MV-4-11 (cell line): Measurements from ENCODE around the gene STARD9.
"Not testable (repeated sequence)": the region's sequence is repeated elsewhere in the genome, so short reads cannot be mapped to it uniquely, and the experiment has no call there.

Experiments used
- DNase-seq: peaks from one replicate; lab custom pipeline; 2025; lab: John Stamatoyannopoulos, UW

Gene STARD9

DNA sequence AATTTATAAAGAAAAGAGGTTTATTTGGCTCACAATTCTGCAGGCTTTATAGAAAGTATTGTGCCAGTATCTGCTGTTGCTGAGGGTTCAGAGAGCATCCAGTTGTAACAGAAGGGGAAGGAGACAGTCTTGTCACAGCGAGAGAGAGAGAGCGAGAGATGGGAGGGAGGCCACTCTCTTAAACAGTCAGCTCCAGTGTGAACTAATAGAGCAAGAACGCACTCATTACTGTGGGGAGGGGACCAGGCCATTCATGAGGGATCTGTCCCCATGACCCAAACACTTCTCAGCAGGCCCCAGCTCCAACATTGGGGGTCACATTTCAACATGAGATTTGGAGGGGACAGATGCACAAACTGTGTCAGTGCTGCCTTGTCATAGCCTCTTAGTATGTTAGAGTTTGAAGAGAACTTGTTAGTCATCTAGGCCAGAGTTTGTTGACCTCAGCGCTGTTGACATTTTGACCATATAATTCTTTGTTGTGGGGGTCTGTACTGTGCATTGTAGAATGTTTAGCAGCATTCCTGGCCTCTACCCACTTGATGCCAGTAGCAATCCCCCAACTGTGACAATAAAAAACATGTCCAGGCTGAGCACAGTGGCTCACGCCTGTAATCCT is 15.3 kb downstream of the STARD9 start:
- DNase-seq = no peak

DNA sequence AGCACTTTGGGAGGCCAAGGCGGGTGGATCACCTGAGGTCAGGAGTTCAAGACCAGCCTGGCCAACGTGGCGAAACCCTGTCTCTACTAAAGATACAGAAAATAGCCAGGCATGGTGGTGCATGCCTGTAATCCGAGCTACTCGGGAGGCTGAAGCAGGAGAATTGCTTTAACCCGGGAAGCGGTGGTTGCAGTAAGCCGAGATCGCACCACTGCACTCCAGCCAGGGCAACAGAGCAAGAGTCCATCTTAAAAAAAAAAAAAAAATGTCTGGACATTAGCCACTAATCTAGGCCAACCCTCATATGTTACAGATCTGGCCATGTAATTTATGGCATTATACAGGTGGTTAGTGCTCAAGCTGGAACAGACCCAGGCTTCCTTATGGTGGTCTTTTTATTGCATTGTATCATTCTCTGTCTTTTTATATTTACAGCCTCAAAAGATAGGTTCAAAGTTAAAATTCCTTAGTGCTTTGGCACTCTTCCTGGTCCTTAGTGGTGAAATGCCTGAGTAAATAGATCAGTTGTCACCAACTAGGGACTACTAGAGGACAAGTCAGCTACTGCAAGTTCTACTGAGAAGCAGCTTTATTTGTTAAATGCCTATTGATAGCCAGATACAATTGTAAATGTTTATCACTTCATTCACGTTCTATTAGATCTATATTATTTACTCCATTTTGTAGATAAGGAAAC is 16.0 kb downstream of the STARD9 start:
- DNase-seq = no peak

DNA sequence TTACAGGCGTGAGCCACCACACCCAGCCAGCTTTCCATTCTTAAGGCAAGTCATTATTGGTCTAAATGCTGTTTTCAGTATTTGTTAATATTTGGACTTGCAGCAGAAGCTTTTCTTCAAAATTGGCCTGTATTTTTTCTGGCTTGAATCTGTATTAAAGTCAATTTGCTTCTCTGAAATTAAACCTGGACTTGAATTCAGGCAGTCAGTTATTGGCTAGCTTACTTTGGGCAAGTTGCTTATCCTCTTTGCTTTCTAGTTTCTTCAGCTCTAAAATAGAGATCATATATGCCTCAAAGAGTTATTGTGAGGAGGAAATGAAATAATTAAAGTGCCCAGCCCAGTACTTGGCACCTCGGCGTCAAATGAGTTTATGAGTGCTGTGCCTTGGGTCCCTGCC is 17.3 kb downstream of the STARD9 start:
- no peak for DNase-seq

DNA sequence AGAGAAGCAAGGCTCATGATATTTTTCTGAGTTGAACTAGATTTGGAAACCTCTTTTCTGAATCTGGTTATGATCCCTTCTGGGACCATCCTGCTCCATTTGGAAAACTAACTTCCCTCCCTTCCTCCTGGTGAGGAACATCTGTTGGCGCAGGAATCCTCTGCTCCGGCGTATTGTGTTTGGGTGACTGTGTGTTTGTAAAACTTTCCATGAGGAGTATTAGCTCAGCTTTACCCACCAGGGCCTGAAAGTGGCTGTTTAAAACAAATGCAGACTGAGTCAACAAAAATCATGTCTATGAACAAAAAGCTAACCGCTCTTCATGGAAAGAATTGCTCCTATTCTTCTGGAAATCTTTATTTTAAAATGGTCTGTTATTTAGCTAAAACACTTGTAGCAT is 17.7 kb downstream of the STARD9 start:
- DNase-seq = no peak

DNA sequence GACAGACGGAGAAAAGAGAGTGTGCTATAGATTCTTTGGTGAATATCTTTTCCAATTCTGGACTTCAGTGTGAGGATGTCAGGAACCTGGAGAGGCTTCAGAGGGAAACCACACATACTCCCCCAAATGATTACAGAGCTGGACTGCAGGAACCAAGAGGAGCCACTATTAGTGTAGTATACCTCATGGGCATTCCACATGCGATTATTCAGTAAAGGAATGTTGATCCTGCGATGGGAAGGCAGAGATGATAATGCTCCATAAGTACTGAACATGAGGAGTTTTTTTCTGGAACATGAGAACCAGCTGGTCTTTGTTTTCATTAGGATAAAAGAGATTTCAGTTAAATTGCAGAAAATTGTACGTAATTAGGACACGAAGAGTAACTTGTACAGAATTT is 18.7 kb downstream of the STARD9 start:
- DNase-seq = no peak

DNA sequence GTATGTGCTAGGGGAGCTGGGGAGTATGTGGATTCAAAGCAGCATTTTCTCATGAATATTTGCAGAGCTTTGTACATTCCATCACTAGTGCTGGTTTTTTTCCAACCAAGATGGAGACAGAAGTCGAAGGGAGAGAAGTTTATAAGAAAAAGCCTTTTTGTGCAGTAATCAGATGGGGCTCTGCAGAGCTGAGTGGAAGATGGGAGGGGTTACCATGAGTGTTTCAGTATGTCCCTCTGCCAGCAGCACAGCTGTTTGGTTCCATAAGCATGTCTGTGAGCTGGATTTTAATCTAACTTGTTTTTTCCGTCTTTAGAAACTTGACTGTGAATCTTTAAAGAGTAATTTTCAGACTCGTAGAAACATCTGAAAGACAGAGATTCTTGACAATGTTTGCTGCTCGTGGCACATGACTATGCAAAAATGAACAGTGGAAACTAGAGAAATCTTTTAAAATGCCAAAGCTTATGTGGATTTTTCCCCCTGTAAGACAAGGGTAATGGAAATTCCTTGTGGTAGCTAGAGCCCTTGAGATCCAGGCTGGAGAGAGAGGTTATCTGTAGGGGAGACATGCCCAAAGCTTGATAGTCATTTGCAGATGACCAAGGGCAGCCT is 20.3 kb downstream of the STARD9 start:
- DNase-seq = no peak

DNA sequence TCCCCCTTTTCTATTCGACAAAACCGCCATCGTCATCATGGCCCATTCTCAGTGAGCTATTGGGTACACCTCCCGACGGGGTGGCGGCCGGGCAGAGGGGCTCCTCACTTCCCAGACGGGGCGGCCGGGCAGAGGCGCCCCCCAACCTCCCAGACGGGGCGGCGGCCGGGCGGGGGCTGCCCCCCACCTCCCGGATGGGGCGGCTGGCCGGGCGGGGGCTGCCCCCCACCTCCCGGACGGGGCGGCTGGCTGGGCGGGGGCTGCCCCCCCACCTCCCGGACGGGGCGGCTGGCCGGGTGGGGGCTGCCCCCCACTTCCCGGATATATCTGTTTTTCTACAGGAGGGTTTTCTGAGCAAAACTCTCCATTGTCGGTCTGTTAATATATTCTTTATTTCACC is 25.9 kb downstream of the STARD9 start:
- not testable (repeated sequence) for DNase-seq

DNA sequence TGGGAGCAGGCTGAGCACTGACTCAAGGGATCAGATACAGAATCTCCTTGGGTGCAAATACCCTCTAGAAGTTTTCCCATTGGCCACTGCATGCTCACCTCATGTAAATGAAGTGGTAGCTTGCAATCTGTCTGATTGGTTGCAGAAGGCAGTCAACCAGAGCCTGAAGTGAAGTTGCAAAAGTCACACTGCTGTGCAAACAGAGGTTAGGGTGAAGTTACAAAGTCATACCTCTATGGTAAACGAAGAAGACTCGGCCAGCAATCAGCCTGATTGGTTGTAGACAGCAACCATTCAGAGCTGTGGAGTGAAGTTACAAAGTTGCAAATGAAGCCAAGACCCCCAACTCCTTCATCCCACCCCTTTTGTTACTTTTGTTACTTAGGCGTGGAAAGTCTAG is 27.1 kb downstream of the STARD9 start:
- no peak for DNase-seq

DNA sequence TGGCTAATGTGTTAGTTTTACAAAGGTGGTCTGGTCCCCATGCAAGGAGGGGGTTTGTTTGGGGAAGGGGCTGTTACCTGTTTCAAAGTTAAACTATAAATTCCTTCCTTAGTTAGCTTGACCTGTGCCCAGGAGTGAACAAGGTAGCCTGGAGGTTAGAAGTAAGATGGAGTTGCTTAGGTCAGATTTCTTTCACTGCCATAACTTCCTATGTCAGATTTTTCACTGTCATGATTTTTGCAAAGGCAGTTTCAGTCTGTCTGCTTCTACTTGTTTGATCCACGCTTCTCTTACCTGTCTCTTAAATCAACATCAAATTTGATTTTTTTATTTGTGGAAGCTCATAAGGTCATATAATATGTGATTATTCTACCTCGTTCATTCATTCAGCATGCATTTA is 28.6 kb downstream of the STARD9 start:
- no peak for DNase-seq

DNA sequence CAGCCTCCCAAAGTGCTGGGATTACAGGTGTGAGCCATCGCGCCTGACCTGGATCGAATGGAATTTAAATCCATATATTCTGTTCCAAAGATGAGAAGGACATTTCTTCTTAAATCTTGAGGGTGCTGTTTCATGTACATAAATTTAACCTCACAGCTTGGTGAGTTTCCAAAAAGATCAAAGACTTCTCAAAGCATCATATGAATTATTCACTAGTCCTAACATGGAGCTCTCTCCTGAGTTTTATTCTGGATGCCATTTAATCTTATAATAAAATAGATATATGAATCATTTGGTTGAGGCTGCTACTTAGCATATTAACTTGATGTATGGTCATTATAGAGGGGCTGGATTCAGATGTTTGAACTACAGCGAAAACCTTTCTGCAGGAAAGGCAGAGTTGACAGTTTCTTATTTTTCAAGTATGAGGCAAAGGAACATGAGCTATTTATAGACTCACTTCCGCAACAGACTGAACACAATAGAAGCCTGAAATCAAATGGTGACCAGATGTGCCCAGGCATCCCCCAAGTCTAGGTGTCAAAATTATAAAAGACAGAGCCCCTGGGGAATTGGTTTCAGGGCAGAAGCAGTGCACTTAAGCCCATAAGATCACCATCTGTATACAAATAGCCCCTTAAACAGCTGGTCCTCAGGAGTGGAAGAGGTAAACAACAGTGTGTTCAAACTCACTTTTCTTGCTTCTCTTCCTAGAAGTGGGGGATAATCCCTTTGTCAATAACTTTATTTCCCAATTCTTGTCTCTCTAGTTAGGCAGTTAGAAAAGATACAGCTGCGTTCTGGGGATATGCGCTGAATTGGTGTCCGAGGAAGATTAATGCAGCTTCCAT is 29.7 kb downstream of the STARD9 start:
- peak; percentile 60 for DNase-seq

DNA sequence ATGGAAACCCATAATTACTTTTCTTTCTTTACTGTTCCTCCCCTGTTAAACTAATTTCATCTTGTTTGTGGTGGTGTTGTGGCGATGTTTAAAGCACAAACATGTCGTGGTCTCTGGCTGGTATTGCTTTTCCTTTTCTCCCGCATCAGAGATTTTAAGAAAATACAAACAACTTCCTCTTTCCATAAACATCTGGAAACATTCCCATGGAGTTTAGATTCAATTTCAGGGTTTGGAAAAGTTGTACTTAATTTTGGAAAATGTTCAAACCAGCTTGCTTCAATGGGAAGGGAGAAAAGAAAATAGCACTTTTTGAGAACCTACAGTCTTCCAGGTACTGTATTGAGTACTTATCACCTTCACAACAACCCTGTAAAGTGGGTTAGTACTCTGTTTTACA is 30.4 kb downstream of the STARD9 start:
- DNase-seq = no peak

DNA sequence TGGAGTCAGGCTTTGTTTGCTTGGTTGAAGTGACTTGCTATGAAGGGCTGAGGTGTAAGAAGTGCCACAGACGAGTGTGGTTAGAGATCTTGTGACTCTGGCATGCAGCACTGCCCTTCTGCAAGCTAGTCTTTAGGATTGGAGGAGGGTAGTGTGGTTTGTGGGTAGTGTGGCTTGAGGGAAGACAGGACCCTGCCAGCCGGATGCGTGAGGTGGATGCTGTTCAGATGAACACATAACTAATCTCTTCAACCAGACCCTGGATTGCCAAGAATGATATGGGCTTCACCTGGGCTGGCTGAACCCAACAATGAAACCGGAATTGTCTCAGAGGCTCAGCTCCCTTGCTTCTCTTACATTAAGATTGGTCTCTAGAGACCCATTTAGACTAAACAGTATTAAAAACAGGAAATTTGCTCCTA is 32.7 kb downstream of the STARD9 start:
- peak; percentile 92 for DNase-seq

DNA sequence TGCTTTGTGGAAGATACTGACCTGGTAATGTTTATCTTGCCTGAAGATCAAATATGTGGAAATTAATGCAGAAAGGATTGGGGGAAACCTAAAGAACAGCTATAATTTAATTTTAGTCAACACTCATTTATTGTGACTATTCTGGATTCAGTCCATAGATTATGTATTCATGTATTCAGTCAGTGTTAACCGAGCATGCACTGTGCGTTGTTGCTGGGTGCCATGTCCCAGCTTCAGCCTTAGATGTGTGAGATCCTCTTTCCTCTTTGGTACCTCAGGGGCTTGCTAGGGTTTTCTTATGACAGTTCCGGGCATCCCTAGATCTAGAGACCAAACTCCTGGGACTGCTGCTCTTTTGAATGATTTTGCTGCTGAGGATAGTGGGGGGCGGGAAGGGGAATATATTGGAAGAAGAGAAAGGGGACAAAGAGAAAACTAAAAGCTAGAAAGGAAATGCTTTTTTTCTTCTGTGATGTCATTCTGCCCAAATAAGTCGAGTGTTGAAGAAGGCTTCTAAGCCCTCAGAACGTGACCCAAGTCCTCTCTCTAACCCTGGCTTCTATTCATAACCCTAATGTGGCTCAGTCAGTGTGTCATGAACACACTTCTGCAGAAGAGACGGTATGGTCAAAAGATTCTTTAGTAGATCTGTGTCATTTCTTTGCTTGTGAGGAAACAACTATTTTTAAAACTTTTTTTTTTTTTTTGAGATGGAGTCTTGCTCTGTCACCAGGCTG is 33.5 kb downstream of the STARD9 start:
- DNase-seq = peak; percentile 15

DNA sequence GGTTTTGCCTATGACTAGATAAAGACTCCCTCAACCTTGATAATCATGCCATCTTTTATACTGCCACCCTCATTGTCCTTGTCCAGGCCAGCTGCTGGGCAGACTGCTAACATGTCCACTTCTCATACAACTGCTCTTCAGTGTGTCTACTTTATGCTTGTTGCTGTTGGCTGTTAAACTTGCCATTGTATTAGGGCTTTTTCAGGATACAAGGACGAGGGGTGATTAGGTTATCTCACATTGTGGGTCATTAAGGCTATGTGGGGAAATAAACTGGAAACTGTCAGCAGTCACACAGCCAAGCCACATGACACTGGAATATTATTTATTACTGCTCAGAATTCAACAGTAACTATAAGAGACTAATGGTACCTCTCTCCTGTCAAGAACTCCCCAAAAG is 36.1 kb downstream of the STARD9 start:
- DNase-seq = no peak

DNA sequence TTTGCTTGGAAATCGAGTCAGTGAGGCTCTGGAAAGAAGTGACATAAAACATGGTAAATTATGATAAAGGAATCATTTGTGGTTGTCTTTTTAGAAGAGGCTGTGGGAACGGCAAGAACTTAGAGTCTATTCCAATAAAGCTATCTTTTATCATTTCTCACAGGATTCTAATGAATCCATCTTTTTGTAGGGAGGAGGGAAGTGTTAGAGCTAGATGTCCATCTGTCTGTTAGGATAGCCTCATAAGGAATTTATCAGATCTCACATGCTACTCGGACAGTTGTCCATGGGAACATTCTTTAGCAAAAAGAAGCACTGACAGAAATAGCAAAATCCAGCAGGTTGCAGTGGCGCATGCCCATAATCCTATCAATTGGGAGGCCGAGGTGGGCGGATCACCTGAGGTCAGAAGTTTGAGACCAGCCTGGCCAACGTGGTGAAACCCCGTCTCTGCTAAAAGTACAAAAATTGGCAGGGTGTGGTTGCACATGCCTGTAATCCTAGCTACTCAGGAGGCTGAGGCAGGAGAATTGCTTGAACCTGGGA is 37.0 kb downstream of the STARD9 start:
- no peak for DNase-seq

DNA sequence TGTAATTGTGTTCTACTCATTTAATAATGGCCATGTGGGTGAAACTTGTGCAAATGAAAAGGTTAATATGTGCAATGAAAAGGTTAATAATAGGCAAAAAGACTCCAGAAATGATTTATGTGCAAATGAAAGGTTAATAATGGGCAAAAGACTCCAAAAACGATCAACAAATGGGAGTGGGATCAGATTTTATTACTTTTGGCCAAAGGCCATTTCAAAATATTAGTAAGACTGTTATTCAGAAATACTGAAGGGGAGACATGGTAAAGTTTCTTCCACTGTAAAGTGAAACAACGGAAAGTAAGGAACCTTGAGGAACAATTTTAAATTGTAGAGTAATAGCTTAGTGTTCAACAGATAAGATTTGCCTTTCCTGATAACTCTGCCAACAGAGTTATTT is 40.7 kb downstream of the STARD9 start:
- no peak for DNase-seq

DNA sequence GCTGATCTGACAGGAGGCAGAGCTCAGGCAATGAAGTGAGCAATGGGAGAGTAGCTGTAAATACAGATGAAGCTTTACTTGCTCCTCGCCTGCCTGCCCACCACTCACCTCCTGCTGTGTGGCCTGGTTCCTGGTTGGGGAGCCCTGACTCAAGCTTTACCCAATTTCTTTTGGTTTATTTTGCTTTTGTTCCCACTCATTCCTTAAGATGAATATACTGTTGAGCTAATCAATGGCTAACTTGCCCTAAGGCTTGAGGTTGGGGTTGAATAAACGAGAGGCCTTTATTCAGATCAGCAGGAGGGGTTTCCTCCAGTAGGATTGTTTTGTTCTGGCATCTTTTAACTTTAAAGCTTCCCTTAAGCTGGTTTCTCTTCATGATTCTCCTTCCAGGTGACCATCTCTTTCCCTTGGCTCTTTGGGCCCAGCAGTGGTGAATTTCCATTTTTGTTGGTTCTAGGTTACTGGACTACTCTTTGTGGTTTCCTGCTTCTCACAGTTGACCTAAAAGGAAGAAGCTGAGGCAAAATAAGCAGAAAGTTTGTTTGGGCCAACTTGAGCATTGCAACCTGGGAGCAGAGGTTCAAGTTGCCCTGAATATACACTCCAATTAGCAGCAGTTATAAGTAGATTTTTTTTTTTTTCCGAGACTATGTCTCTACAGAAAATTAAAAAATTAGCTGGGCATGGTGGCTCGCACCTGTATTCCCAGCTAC is 44.4 kb downstream of the STARD9 start:
- no peak for DNase-seq

DNA sequence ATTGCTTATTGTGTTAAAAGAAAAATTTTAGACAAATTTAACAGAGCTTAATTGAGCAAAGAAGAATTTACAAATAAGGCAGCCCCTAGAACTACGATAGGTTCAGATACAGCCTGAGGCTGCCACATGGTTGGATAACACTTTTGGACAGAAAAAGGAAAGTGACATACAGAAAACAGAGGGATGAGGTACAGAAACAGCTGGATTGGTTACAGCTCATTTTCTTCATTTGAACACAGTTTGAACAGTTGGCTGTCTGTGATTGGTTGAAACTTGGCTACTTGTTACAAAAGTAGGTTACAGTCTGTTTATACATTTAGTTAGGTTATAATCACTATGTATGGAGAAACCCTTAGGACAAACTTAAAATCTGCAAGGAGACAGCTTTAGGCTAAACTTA is 46.0 kb downstream of the STARD9 start:
- DNase-seq = no peak

DNA sequence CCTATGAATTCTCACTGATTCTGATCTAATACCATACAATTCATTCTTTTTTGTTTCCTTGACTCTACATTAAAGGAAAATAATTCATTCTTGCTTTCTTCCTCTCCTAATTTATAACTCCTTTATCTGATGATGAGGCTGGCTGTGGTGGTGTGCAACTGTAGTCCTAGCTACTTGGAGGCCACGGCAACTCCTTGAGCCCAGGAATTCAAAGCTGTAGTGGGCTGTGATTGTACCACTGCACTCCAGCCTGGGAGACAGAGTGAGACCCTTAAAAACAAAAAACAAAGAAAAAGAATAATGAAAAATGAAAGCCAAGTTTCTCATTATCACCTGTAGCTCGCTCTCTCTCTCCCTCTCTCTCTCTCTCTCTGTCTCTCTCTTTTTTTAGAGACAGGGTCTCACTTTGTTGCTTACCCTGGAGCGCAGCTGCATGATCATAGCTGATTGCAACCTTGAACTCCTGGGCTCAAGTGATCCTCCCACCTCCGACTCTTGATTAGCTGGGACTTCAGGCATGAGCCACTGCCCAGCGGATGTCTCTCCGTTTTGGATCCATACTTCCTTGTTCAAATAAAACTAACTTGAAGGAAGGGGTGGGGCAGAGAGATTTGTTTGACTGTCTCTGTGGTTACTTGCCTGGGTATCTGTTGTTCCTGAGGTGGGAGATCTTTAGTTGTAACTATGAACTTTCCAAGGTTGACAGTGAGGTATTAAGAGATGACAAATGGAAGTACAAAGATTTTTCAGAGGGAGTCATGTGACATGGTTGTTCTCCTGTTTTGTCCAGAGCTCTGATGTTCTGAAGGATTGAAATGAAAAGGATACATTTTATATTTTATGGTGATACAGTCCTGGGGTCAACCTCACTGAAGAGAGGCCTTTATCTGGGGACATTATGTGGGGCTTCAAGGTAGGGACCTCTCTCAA is 46.9 kb downstream of the STARD9 start:
- no peak for DNase-seq

DNA sequence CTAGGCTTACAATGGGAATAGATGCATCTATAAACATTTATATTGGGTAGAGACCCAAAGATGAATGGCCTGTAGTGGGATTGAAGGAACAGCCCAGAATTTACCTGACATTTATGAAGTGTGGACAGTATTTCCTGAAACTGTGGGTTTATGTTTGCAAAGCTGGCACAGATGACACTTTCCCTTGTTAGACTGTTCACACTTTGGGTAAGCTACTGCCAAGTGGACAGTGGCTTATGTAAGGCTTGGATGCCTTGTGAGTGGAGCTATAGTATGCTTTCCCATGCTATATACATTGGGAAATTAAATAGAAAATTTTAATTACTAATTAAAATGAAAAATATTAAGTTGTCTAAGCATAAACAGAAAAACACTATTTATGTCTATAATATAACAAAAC is 48.5 kb downstream of the STARD9 start:
- no peak for DNase-seq
